ENCODE measurements around the gene MANBA. TPM values are rescaled to one million over a fixed set of nuclear protein-coding genes. Genes with fewer than 3 reads are reported as not detected.

Gene MANBA
- total RNA-seq, 4 donors from 2014 or later: 26.2 to 31.0 (median 27.7) TPM

GRCh38 chr4:102787944-102788343, 27.2 kb upstream of the MANBA start:
- 82 to 96% methylated on average over 3 of the region's 3 CpGs for WGBS, 2 donors (ENCODE audit: low coverage in 1 of 2)
- Histone ChIP-seq H3K4me1 (no peaks in the 10 kb centered on the region), H3K36me3 (peaks cover 0 to 19% of the 10 kb centered on the region in 2 donors), H3K9me3 (peaks cover 0 to 3% (median 0%) of the 10 kb centered on the region in 3 donors), H3K27ac (no peak overlapping the region), H3K27me3 (no peaks in the 10 kb centered on the region), H3K4me3 (no peak overlapping the region)
- ATAC-seq: no peak
- TF ChIP-seq POLR2A (IDR thresholded peaks at IDR 0.05): no peak
- TF ChIP-seq, protein P1, sequence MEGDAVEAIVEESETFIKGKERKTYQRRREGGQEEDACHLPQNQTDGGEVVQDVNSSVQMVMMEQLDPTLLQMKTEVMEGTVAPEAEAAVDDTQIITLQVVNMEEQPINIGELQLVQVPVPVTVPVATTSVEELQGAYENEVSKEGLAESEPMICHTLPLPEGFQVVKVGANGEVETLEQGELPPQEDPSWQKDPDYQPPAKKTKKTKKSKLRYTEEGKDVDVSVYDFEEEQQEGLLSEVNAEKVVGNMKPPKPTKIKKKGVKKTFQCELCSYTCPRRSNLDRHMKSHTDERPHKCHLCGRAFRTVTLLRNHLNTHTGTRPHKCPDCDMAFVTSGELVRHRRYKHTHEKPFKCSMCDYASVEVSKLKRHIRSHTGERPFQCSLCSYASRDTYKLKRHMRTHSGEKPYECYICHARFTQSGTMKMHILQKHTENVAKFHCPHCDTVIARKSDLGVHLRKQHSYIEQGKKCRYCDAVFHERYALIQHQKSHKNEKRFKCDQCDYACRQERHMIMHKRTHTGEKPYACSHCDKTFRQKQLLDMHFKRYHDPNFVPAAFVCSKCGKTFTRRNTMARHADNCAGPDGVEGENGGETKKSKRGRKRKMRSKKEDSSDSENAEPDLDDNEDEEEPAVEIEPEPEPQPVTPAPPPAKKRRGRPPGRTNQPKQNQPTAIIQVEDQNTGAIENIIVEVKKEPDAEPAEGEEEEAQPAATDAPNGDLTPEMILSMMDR (IDR thresholded peaks at IDR 0.05): no peak
- no peak for TF ChIP-seq POLR2AphosphoS5 (IDR thresholded peaks at IDR 0.05)
- no peak for TF ChIP-seq EP300 (IDR thresholded peaks at IDR 0.05)

- Histone ChIP-seq H3K9me3 (peaks cover 0 to 3% (median 0%) of the 10 kb centered on the region in 3 donors), H3K4me3 (no peak overlapping the region), H3K36me3 (peaks cover 0 to 12% of the 10 kb centered on the region in 2 donors), H3K4me1 (no peaks in the 10 kb centered on the region), H3K27me3 (no peaks in the 10 kb centered on the region), H3K27ac (no peak overlapping the region)
- WGBS, 2 donors (ENCODE audit: low coverage in 1 of 2): 95 to 96% methylated on average over 7 of the region's 7 CpGs
- TF ChIP-seq POLR2AphosphoS5 (IDR thresholded peaks at IDR 0.05) (peak; percentile 27), EP300 (IDR thresholded peaks at IDR 0.05) (no peak)
- TF ChIP-seq, protein P1 (IDR thresholded peaks at IDR 0.05): no peak
- ATAC-seq: no peak
Measured at GRCh38 chr4:102787096-102787881, 26.5 kb upstream of the MANBA start.

DNA sequence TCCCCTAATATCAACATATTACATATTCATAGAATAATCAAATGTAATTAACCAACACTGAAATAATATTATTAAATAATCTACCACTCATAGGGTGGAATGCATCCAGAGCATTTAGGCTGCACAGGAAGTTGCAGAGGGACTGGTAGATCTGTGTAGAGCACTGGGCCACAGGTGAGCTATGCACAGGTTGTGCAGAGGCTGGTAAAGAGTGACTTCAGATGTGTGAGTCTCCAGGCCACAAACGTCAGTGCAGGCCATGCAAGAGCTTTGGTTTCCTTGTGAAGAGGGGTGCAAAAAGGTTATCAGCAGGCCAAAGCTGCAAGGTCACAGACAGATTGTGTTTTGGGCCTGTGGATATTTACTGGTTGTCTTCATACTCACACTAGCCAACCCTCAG, 25.5 kb upstream of the MANBA start:
- Histone ChIP-seq H3K36me3 (peaks cover 0 to 3% of the 10 kb centered on the region in 2 donors), H3K27me3 (no peaks in the 10 kb centered on the region), H3K4me1 (no peaks in the 10 kb centered on the region), H3K9me3 (peaks cover 0 to 3% (median 0%) of the 10 kb centered on the region in 3 donors), H3K4me3 (no peak overlapping the region), H3K27ac (no peak overlapping the region)
- 10 to 55% methylated on average over 1 of the region's 1 CpG for WGBS, 2 donors (ENCODE audit: low coverage in 1 of 2)
- ATAC-seq: no peak
- TF ChIP-seq, protein P1 (IDR thresholded peaks at IDR 0.05): no peak
- TF ChIP-seq EP300 (IDR thresholded peaks at IDR 0.05) (no peak), POLR2A (IDR thresholded peaks at IDR 0.05) (no peak), POLR2AphosphoS5 (IDR thresholded peaks at IDR 0.05) (no peak)

GRCh38 chr4:102783006-102783405, 22.2 kb upstream of the MANBA start:
- 77 to 100% methylated on average over 2 of the region's 2 CpGs for WGBS, 2 donors (ENCODE audit: low coverage in 1 of 2)
- no peak for ATAC-seq
- H3K4me3 ChIP-seq: no peak overlapping the region

More at GRCh38 chr4:102783006-102783405, 22.2 kb upstream of the MANBA start:
- H3K36me3 ChIP-seq: no peaks in the 10 kb centered on the region
- peaks cover 0 to 3% (median 0%) of the 10 kb centered on the region in 3 donors for H3K9me3 ChIP-seq
- H3K27ac ChIP-seq: no peak overlapping the region
- no peak for TF ChIP-seq POLR2A (IDR thresholded peaks at IDR 0.05)
- TF ChIP-seq, protein P1 (IDR thresholded peaks at IDR 0.05): no peak
- no peak for TF ChIP-seq EP300 (IDR thresholded peaks at IDR 0.05)
- no peak for TF ChIP-seq POLR2AphosphoS5 (IDR thresholded peaks at IDR 0.05)
- no peaks in the 10 kb centered on the region for H3K27me3 ChIP-seq
- H3K4me1 ChIP-seq: no peaks in the 10 kb centered on the region

Measured in gastroesophageal sphincter (tissue), 4 donors.